HFFc6 (cell line): Measurements from ENCODE around the gene TARDBP. TPM values are rescaled to one million over a fixed set of nuclear protein-coding genes. Genes with fewer than 3 reads are reported as not detected.

Experiments
- DNase-seq: peaks from one replicate; pipeline ENCODE4 v3.0.0-alpha.2; 2018
- H3K27ac Mint-ChIP-seq: 2 replicates; pipeline ENCODE4 v1.8.0; 2020; ENCODE audit warnings: mild to moderate bottlenecking, mixed read lengths
- H3K27me3 Mint-ChIP-seq: 2 replicates; pipeline ENCODE4 v1.8.0; 2021; ENCODE audit warnings: mild to moderate bottlenecking, moderate library complexity, mixed read lengths; ENCODE audit not compliant: insufficient read depth
- H3K36me3 Mint-ChIP-seq: 2 replicates; pipeline ENCODE4 v1.8.0; 2021; ENCODE audit warnings: low read depth, mixed read lengths
- H3K4me1 Mint-ChIP-seq: 2 replicates; pipeline ENCODE4 v1.8.0; 2020; ENCODE audit warnings: low read depth, mixed read lengths
- H3K4me3 Mint-ChIP-seq: 2 replicates; pipeline ENCODE4 v1.8.0; 2020; ENCODE audit warnings: mild to moderate bottlenecking, moderate library complexity, mixed read lengths
- H3K9me3 Mint-ChIP-seq: 2 replicates; pipeline ENCODE4 v1.8.0; 2020; ENCODE audit warnings: mild to moderate bottlenecking, mixed read lengths
- total RNA-seq, 6 experiments: library from RNA; stranded (reverse); fragmentation: NEBNext Ultra II Directional; extraction: Animal tissue kit (Norgen Biotek cat#: 25700); gene quantifications; 2 replicates in 1 of 6; 3 replicates in 5 of 6; pipeline ENCODE4 v1.2.3, GENCODE V29; 2021
- TF ChIP-seq, protein P1 (sequence below): fragments of 200-600 bp; sonication (generic); IDR thresholded peaks from 2 replicates; pipeline ENCODE4 v1.5.0; 2021; ENCODE audit warnings: antibody characterized with exemption, mild to moderate bottlenecking

TARDBP gene
- total RNA-seq, 6 experiments from 2014 or later: 133 to 178 (median 171) TPM

DNA sequence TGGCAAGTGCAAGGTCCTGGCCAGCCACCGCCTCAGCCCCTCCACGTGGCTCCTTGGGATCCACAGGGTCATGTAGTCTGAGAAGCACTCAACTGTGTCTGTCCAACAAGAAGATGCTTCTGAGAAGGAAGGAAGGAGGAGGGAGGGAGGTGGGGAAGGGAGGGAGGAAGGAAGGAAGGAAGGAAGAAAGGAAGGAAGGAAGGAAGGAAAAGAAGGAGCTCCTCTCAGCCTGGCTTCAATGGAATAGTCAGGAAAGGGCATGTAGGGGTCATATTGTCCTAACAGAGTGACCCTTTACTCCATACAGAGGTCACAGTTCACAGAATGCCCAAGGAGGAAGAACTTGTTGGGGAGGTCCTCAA, 42.5 kb upstream of the TARDBP start:
- H3K4me3 Mint-ChIP-seq: no peak overlapping the region
- peaks cover 29% of the 10 kb centered on the region for H3K27me3 Mint-ChIP-seq
- H3K36me3 Mint-ChIP-seq: no peaks in the 10 kb centered on the region
- no peaks in the 10 kb centered on the region for H3K9me3 Mint-ChIP-seq
- TF ChIP-seq, protein P1, sequence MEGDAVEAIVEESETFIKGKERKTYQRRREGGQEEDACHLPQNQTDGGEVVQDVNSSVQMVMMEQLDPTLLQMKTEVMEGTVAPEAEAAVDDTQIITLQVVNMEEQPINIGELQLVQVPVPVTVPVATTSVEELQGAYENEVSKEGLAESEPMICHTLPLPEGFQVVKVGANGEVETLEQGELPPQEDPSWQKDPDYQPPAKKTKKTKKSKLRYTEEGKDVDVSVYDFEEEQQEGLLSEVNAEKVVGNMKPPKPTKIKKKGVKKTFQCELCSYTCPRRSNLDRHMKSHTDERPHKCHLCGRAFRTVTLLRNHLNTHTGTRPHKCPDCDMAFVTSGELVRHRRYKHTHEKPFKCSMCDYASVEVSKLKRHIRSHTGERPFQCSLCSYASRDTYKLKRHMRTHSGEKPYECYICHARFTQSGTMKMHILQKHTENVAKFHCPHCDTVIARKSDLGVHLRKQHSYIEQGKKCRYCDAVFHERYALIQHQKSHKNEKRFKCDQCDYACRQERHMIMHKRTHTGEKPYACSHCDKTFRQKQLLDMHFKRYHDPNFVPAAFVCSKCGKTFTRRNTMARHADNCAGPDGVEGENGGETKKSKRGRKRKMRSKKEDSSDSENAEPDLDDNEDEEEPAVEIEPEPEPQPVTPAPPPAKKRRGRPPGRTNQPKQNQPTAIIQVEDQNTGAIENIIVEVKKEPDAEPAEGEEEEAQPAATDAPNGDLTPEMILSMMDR: no peak
- no peak for DNase-seq
- H3K27ac Mint-ChIP-seq: no peak overlapping the region
- H3K4me1 Mint-ChIP-seq: peaks cover 8% of the 10 kb centered on the region

- peaks cover 8% of the 10 kb centered on the region for H3K4me1 Mint-ChIP-seq
- H3K9me3 Mint-ChIP-seq: no peaks in the 10 kb centered on the region
- H3K27ac Mint-ChIP-seq: no peak overlapping the region
- no peak overlapping the region for H3K4me3 Mint-ChIP-seq
- DNase-seq: no peak
- TF ChIP-seq, protein P1: no peak
- peaks cover 16% of the 10 kb centered on the region for H3K27me3 Mint-ChIP-seq
- no peaks in the 10 kb centered on the region for H3K36me3 Mint-ChIP-seq
These were observed 38.9 kb upstream of the TARDBP start for GRCh38 chr1:10973552-10973951.

- no peak overlapping the region for H3K27ac Mint-ChIP-seq
- TF ChIP-seq, protein P1: no peak
- H3K4me3 Mint-ChIP-seq: no peak overlapping the region
- H3K9me3 Mint-ChIP-seq: no peaks in the 10 kb centered on the region
- H3K4me1 Mint-ChIP-seq: peaks cover 7% of the 10 kb centered on the region
- peaks cover 19% of the 10 kb centered on the region for H3K27me3 Mint-ChIP-seq
- DNase-seq: no peak
- no peaks in the 10 kb centered on the region for H3K36me3 Mint-ChIP-seq
These were observed 38.2 kb upstream of the TARDBP start for GRCh38 chr1:10973956-10974881.

DNA sequence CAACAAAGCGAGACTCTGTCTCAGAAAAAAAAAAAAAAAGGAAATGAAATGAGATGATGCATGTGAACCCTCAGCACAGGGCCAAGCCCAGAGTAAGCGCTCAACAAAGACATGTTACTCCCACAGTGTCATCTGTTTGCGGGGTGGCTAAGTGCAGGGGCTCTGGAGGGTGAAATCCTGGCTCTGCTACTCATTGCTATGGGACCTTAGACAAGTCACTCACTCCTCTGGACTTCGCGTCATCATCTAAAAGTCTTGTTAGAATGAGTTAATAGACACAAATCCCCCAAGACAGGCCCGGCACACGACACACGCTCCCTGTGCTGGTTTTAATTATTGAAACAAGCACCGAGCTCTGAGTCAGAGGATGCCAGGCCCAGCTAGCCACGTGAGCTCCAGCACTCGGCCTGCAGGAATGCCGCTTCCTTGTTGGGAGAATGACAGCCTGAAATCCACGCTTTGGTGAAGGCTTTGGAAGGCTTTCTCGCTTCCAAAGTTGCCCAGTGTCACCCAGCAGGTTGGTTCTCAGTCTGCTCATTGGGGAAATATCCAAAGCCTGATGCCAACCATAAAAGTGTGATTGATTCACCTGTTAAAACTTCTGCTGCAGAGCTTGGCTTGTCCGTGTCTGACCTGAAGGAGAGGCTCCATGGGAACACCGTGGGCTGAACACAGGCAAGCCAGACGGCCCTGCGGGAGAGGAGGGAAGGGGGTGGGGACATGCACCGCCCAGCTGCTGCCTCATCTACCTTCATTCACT, 36.7 kb upstream of the TARDBP start:
- Mint-ChIP-seq H3K36me3 (no peaks in the 10 kb centered on the region), H3K4me1 (peaks cover 11% of the 10 kb centered on the region), H3K27me3 (peaks cover 14% of the 10 kb centered on the region), H3K27ac (no peak overlapping the region), H3K4me3 (no peak overlapping the region), H3K9me3 (no peaks in the 10 kb centered on the region)
- TF ChIP-seq, protein P1: no peak
- DNase-seq: peak; percentile 39

DNA sequence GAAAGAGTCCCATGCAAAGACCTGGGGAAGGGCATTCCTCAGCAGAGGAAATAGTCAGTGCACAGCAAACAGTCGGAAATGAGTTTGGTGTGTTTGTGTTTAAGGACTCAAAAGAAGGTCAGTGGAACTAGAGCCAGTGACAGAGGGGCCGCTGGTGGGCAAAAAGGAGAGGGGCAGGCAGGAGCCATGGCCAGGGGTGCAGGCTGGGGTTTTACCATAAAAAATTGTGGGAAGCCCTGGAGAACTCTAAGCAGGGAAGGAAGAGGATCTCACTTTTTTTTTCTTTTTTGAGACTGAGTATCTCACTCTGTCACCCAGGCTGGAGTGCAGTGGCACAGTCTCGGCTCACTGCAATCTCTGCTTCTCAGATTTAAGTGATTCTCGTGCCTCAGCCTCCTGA, 33.7 kb upstream of the TARDBP start:
- no peak for DNase-seq
- no peaks in the 10 kb centered on the region for H3K36me3 Mint-ChIP-seq
- H3K4me3 Mint-ChIP-seq: no peak overlapping the region
- H3K9me3 Mint-ChIP-seq: no peaks in the 10 kb centered on the region
- H3K27me3 Mint-ChIP-seq: peaks cover 24% of the 10 kb centered on the region
- peaks cover 16% of the 10 kb centered on the region for H3K4me1 Mint-ChIP-seq
- TF ChIP-seq, protein P1: no peak
- no peak overlapping the region for H3K27ac Mint-ChIP-seq
